GM12865 (cell line): ENCODE results near the gene TAF6L.

ENCODE experiments used
- DNase-seq: peaks from one replicate; pipeline ENCODE4 v3.0.0; 2010; ENCODE audit warnings: low read depth
- H3K4me3 ChIP-seq: 2 replicates; pipeline ENCODE4 v1.5.1; 2011; ENCODE audit warnings: mild to moderate bottlenecking, low read depth, low read length, control low read depth
- CTCF ChIP-seq: IDR thresholded peaks from 2 replicates; pipeline ENCODE4 v1.5.1; 2011; ENCODE audit warnings: low read length, control low read depth, low read depth, inconsistent platforms; ENCODE audit not compliant: insufficient read depth; ENCODE audit errors: missing control alignments

The TAF6L gene

GRCh38 chr11:62787005-62787759 is 16.0 kb downstream of the TAF6L start, which contains the start of gene TMEM179B:
Gene TMEM179B, plus strand, starts transcription at chr11:62787402. Its CDS starts 30 bp downstream, at chr11:62787432.
- peak within 1 kb of the TSS; percentile 97 for H3K4me3 ChIP-seq
- DNase-seq: peak; percentile 98
- peak; percentile 78 for TF ChIP-seq CTCF

- no peak for TF ChIP-seq CTCF
- DNase-seq: no peak
- H3K4me3 ChIP-seq: no peak overlapping the region
Observed at GRCh38 chr11:62788991-62789390, 17.8 kb downstream of the TAF6L start.

GRCh38 chr11:62789576-62789975 is 18.4 kb downstream of the TAF6L start:
- no peak for TF ChIP-seq CTCF
- no peak overlapping the region for H3K4me3 ChIP-seq
- DNase-seq: no peak

- TF ChIP-seq CTCF: no peak
Observed at GRCh38 chr11:62791501-62792201, 20.5 kb downstream of the TAF6L start, which contains the start of gene TMEM223. Gene TMEM223, minus strand, starts transcription at chr11:62792006. Its CDS starts 12 bp downstream, at chr11:62791994.

GRCh38 chr11:62792202-62792575 is 21.0 kb downstream of the TAF6L start:
- no peak for DNase-seq
- TF ChIP-seq CTCF: no peak
- H3K4me3 ChIP-seq: peak overlapping the region; percentile 85; the same call in 1 of the 2 replicates

More at GRCh38 chr11:62791501-62792201, 20.5 kb downstream of the TAF6L start, which contains the start of gene TMEM223:
- peak within 1 kb of the TSS; percentile 85 for H3K4me3 ChIP-seq
- peak; percentile 88 for DNase-seq

- no peak overlapping the region for H3K4me3 ChIP-seq
- DNase-seq: no peak
- TF ChIP-seq CTCF: no peak
Observed at GRCh38 chr11:62794201-62794775, 23.1 kb downstream of the TAF6L start.
